ENCODE measurements around the gene NLRC3. TPM values are rescaled to one million over a fixed set of nuclear protein-coding genes. Genes with fewer than 3 reads are reported as not detected.

NLRC3 gene
- polyA plus RNA-seq, 1 of the 3 experiments (the other 2 are of a cell fraction), result not detected

- Histone ChIP-seq H3K4me1 (ENCODE audit: control insufficient read depth in 1 of 2, insufficient read depth in 2 of 2, low read depth in 1 of 2, low read length in 1 of 2) (no peaks in the 10 kb centered on the region; a peak in 1 of 4 replicates), H3K27me3 (ENCODE audit: insufficient read depth) (no peaks in the 10 kb centered on the region), H2AFZ (ENCODE audit: low read depth) (no peak overlapping the region), H3K36me3 (replicated peaks in 1 of 2; ENCODE audit: control insufficient read depth in 1 of 2, insufficient read depth in 2 of 2, low read length in 1 of 2) (no peaks in the 10 kb centered on the region), H3K9ac (no peak overlapping the region), H3K79me2 (ENCODE audit: insufficient read depth) (no peaks in the 10 kb centered on the region), H3K27ac (ENCODE audit: low read depth in 2 of 2, low read length in 1 of 2) (no peak overlapping the region), H3K9me2 (no peaks in the 10 kb centered on the region), H4K20me1 (ENCODE audit: insufficient read depth) (no peaks in the 10 kb centered on the region), H3K9me3 (no peaks in the 10 kb centered on the region), H3F3A (replicated peaks; ENCODE audit: insufficient read depth) (peaks cover 2% of the 10 kb centered on the region), H3K4me3 (ENCODE audit: low read depth in 2 of 2, low read length in 1 of 2) (no peak overlapping the region), H3K4me2 (no peak overlapping the region)
- CTCF ChIA-PET, result interaction anchor here (1.9 kb wide), 1 partner anchor 13 kb away, joined by 7 read pairs; no protein-coding TSS in a partner anchor
- POLR2A ChIA-PET, result no interaction called here
- 90% methylated on average over 2 of the region's 16 CpGs for WGBS (ENCODE audit: low lambda C conversion rate)
- TF ChIP-seq GABPA (IDR thresholded peaks at IDR 0.05; ENCODE audit: low read depth) (no peak), ZBTB33 (IDR thresholded peaks at IDR 0.05; ENCODE audit: borderline replicate concordance, low read depth) (no peak), IRF3 (IDR thresholded peaks at IDR 0.05; ENCODE audit: low read depth, low read length) (no peak), USF1 (IDR thresholded peaks at IDR 0.05; ENCODE audit: borderline replicate concordance, low read depth) (no peak), RFX5 (IDR thresholded peaks at IDR 0.05; ENCODE audit: low read length) (no peak), TAF1 (IDR thresholded peaks at IDR 0.05; ENCODE audit: borderline replicate concordance, low read depth, low read length) (no peak), TEAD4 (IDR thresholded peaks at IDR 0.05; ENCODE audit: borderline replicate concordance, insufficient read depth) (no peak), JUND (IDR thresholded peaks at IDR 0.05) (no peak)
- no peak for DNase-seq
Observed at GRCh38 chr16:3494386-3494973, 82.7 kb downstream of the NLRC3 start.

- H4K20me1 ChIP-seq (ENCODE audit: insufficient read depth), result no peaks in the 10 kb centered on the region
- H3K36me3 ChIP-seq (replicated peaks in 1 of 2; ENCODE audit: control insufficient read depth in 1 of 2, insufficient read depth in 2 of 2, low read length in 1 of 2), result peaks cover 0 to 9% of the 10 kb centered on the region in 2 experiments
- no peaks in the 10 kb centered on the region for H3K9me3 ChIP-seq
- no peak overlapping the region for H3K9ac ChIP-seq
- WGBS (ENCODE audit: low lambda C conversion rate), result 100% methylated on average over 3 of the region's 10 CpGs
- no peaks in the 10 kb centered on the region for H3K9me2 ChIP-seq
- no peak for DNase-seq
- ChIA-PET POLR2A (no interaction called here), CTCF (interaction anchor here (0.6 kb wide), 1 partner anchor 126 kb away, joined by 3 read pairs; no protein-coding TSS in a partner anchor)
- H3K4me1 ChIP-seq (ENCODE audit: control insufficient read depth in 1 of 2, insufficient read depth in 2 of 2, low read depth in 1 of 2, low read length in 1 of 2), result peaks cover 0 to 3% of the 10 kb centered on the region in 2 experiments; a peak in 1 of 4 replicates
- H2AFZ ChIP-seq (ENCODE audit: low read depth), result no peak overlapping the region
- no peak overlapping the region for H3K4me2 ChIP-seq
- no peaks in the 10 kb centered on the region for H3K27me3 ChIP-seq (ENCODE audit: insufficient read depth)
- H3F3A ChIP-seq (replicated peaks; ENCODE audit: insufficient read depth), result no peaks in the 10 kb centered on the region
- H3K4me3 ChIP-seq (ENCODE audit: low read depth in 2 of 2, low read length in 1 of 2), result no peak overlapping the region
- H3K79me2 ChIP-seq (ENCODE audit: insufficient read depth), result no peaks in the 10 kb centered on the region
- no peak overlapping the region for H3K27ac ChIP-seq (ENCODE audit: low read depth in 2 of 2, low read length in 1 of 2)
- TF ChIP-seq GATA2 (CRISPR knock-in tag; IDR thresholded peaks at IDR 0.05), result no peak
- TF ChIP-seq CTCF (IDR thresholded peaks at IDR 0.05), result no peak
- TF ChIP-seq EP300 (IDR thresholded peaks at IDR 0.05; ENCODE audit: borderline replicate concordance in 1 of 2, low read depth in 1 of 2, low read length in 1 of 2), result no peak
- TF ChIP-seq YY1 (IDR thresholded peaks at IDR 0.05; ENCODE audit: low read depth), result no peak
- TF ChIP-seq REST (IDR thresholded peaks at IDR 0.05; ENCODE audit: low read depth, low read length), result no peak
- TF ChIP-seq RCOR1 (IDR thresholded peaks at IDR 0.05; ENCODE audit: low read length), result no peak
- no peak for TF ChIP-seq CHD2 (IDR thresholded peaks at IDR 0.05; ENCODE audit: low read length, partially characterized antibody)
- no peak for TF ChIP-seq NRF1 (IDR thresholded peaks at IDR 0.05; ENCODE audit: low read depth, low read length)
- no peak for TF ChIP-seq JUND (IDR thresholded peaks at IDR 0.05)
- TF ChIP-seq USF1 (IDR thresholded peaks at IDR 0.05; ENCODE audit: borderline replicate concordance, low read depth), result no peak
Observed at GRCh38 chr16:3492356-3492755, 84.8 kb downstream of the NLRC3 start.
